Neural cell (in vitro differentiated cells): ENCODE data around the gene SS18. TPM values are rescaled to one million over a fixed set of nuclear protein-coding genes. Genes with fewer than 3 reads are reported as not detected.

ENCODE experiments used
- H2AFZ ChIP-seq: fragments of 200-600, 300-800 bp; sonication (generic), shearing (Covaris generic); 2 replicates; pipeline ENCODE4 v1.6.0; 2014; ENCODE audit warnings: low read depth, mild to moderate bottlenecking, antibody characterized with exemption, low read length, moderate library complexity
- H3F3A ChIP-seq: fragments of 200-600 bp; shearing (Covaris generic); 2 replicates; pipeline ENCODE4 v1.6.1; 2016; ENCODE audit warnings: mild to moderate bottlenecking, moderate library complexity, mixed read lengths, antibody characterized with exemption, low read length; ENCODE audit not compliant: insufficient read depth, poor library complexity, severe bottlenecking
- H3K27ac ChIP-seq: fragments of 200-600, 300-800 bp; sonication (generic), shearing (Covaris generic); 2 replicates; pipeline ENCODE4 v1.5.1; 2014; ENCODE audit warnings: mild to moderate bottlenecking, low read length, moderate library complexity
- H3K27me3 ChIP-seq: fragments of 300-800, 200-600 bp; sonication (generic), shearing (Covaris generic); 2 replicates; pipeline ENCODE4 v1.6.0; 2014; ENCODE audit warnings: mild to moderate bottlenecking, low read depth, low read length, moderate library complexity; ENCODE audit not compliant: insufficient read depth
- H3K36me3 ChIP-seq: fragments of 300-800, 200-600 bp; sonication (generic), shearing (Covaris generic); 2 replicates; pipeline ENCODE4 v1.5.1; 2014; ENCODE audit warnings: mild to moderate bottlenecking, antibody characterized with exemption, low read length, moderate library complexity; ENCODE audit not compliant: insufficient read depth
- H3K4me2 ChIP-seq: fragments of 300-800, 200-600 bp; sonication (generic), shearing (Covaris generic); 2 replicates; pipeline ENCODE4 v1.6.0; 2014; ENCODE audit warnings: mild to moderate bottlenecking, low read length
- H3K4me3 ChIP-seq: fragments of 300-800, 200-600 bp; sonication (generic), shearing (Covaris generic); 2 replicates; pipeline ENCODE4 v1.5.1; 2014; ENCODE audit warnings: mild to moderate bottlenecking, low read length, moderate library complexity
- H3K79me2 ChIP-seq: fragments of 200-600 bp; shearing (Covaris generic); replicated peaks from 2 replicates; pipeline ENCODE4 v1.6.0; 2014; ENCODE audit warnings: mild to moderate bottlenecking, low read length, moderate library complexity; ENCODE audit not compliant: insufficient read depth
- H3K9ac ChIP-seq: fragments of 300-800, 200-600 bp; sonication (generic), shearing (Covaris generic); 2 replicates; pipeline ENCODE4 v1.6.1; 2016; ENCODE audit warnings: mild to moderate bottlenecking, low read length, mixed read lengths
- H3K9me2 ChIP-seq: fragments of 200-600 bp; shearing (Covaris generic); 2 replicates; pipeline ENCODE4 v1.6.1; 2016; ENCODE audit warnings: mild to moderate bottlenecking, low read length, mixed read lengths; ENCODE audit not compliant: insufficient read depth
- H3K9me3 ChIP-seq: fragments of 200-600, 300-800 bp; sonication (generic), shearing (Covaris generic); 2 replicates; pipeline ENCODE4 v1.6.1; 2016; ENCODE audit warnings: mild to moderate bottlenecking, mixed run types, low read length, moderate library complexity, mixed read lengths
- H4K20me1 ChIP-seq: fragments of 200-600 bp; shearing (Covaris generic); 2 replicates; pipeline ENCODE4 v1.6.1; 2016; ENCODE audit warnings: mild to moderate bottlenecking, mixed run types; ENCODE audit not compliant: insufficient read depth
- EP300 ChIP-seq: fragments of 450-650 bp; conservative IDR thresholded peaks from 2 replicates; pipeline ENCODE4 v1.6.1; 2014; ENCODE audit warnings: antibody characterized with exemption, mild to moderate bottlenecking, moderate library complexity; ENCODE audit not compliant: poor library complexity, severe bottlenecking
- EZH2 ChIP-seq: fragments of 200-600, 300-800 bp; shearing (Covaris generic), sonication (generic); IDR thresholded peaks from 2 replicates; pipeline ENCODE4 v1.6.1; 2014; ENCODE audit warnings: antibody characterized with exemption, low read length, borderline replicate concordance, mild to moderate bottlenecking; ENCODE audit not compliant: insufficient read depth, poor library complexity, severe bottlenecking
- MXI1 ChIP-seq: fragments of 450-650 bp; conservative IDR thresholded peaks from 2 replicates; pipeline ENCODE4 v1.6.1; 2014; ENCODE audit warnings: antibody characterized with exemption, mild to moderate bottlenecking; ENCODE audit not compliant: poor library complexity, severe bottlenecking
- POLR2AphosphoS5 ChIP-seq: IDR thresholded peaks from 2 replicates; pipeline ENCODE4 v1.6.1; 2012
- RAD21 ChIP-seq: fragments of 450-650 bp; conservative IDR thresholded peaks from 2 replicates; pipeline ENCODE4 v1.6.1; 2014; ENCODE audit warnings: antibody characterized with exemption, mild to moderate bottlenecking, moderate library complexity
- SMC3 ChIP-seq: fragments of 450-650 bp; conservative IDR thresholded peaks from 2 replicates; pipeline ENCODE4 v1.6.1; 2014; ENCODE audit warnings: antibody characterized with exemption, mild to moderate bottlenecking, moderate library complexity; ENCODE audit not compliant: poor library complexity
- TAF1 ChIP-seq: IDR thresholded peaks from 2 replicates; pipeline ENCODE4 v1.6.1; 2012; ENCODE audit warnings: low read depth
- polyA plus RNA-seq: library from polyadenylated mRNA; depleted of rRNA; stranded (reverse); fragments of >200 nt; gene quantifications from 2 replicates; pipeline ENCODE4 v1.2.3, GENCODE V29; 2014
- TF ChIP-seq, protein P1 (sequence below): IDR thresholded peaks from 2 replicates; pipeline ENCODE4 v1.6.1; 2012; ENCODE audit warnings: borderline replicate concordance
- TF ChIP-seq, protein P2 (sequence below): fragments of 450-650 bp; IDR thresholded peaks from 2 replicates; pipeline ENCODE4 v1.5.1; 2014; ENCODE audit warnings: antibody characterized with exemption, mild to moderate bottlenecking, moderate library complexity; ENCODE audit not compliant: poor library complexity, severe bottlenecking

SS18 gene
- polyA plus RNA-seq, 1 donor from 2014 or later, result 62.0 TPM

DNA sequence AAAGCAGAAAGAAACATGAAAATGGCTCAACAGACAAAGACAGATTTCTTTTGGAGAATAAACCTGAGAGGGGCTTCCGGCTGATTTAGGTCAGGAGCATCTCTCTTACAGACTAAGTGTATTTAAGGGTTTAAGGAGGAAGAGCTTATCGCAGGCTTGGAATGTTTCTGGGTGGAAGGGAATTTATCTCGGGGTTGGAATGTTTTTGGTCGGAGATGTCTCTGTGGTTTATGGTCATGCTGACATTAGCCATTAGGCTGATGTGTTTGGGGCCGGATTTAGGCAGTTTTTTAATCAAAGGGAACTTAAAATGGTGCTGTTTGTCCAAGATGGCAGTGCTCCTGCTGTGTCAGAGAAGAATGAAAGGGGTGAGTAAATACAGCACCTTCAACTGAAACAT, 28.8 kb upstream of the SS18 start:
- H3K27ac ChIP-seq, result no peak overlapping the region
- no peak overlapping the region for H3K4me3 ChIP-seq
- no peaks in the 10 kb centered on the region for H3K79me2 ChIP-seq
- H3K27me3 ChIP-seq, result no peaks in the 10 kb centered on the region
- H4K20me1 ChIP-seq, result no peaks in the 10 kb centered on the region
- no peak overlapping the region for H3K4me2 ChIP-seq
- no peaks in the 10 kb centered on the region for H3K9me2 ChIP-seq
- H3K9ac ChIP-seq, result no peak overlapping the region
- H2AFZ ChIP-seq, result no peak overlapping the region
- no peaks in the 10 kb centered on the region for H3F3A ChIP-seq
- no peaks in the 10 kb centered on the region for H3K36me3 ChIP-seq
- no peaks in the 10 kb centered on the region for H3K9me3 ChIP-seq
- TF ChIP-seq MXI1, result no peak
- no peak for TF ChIP-seq EP300
- TF ChIP-seq TAF1, result no peak
- TF ChIP-seq, protein P1, sequence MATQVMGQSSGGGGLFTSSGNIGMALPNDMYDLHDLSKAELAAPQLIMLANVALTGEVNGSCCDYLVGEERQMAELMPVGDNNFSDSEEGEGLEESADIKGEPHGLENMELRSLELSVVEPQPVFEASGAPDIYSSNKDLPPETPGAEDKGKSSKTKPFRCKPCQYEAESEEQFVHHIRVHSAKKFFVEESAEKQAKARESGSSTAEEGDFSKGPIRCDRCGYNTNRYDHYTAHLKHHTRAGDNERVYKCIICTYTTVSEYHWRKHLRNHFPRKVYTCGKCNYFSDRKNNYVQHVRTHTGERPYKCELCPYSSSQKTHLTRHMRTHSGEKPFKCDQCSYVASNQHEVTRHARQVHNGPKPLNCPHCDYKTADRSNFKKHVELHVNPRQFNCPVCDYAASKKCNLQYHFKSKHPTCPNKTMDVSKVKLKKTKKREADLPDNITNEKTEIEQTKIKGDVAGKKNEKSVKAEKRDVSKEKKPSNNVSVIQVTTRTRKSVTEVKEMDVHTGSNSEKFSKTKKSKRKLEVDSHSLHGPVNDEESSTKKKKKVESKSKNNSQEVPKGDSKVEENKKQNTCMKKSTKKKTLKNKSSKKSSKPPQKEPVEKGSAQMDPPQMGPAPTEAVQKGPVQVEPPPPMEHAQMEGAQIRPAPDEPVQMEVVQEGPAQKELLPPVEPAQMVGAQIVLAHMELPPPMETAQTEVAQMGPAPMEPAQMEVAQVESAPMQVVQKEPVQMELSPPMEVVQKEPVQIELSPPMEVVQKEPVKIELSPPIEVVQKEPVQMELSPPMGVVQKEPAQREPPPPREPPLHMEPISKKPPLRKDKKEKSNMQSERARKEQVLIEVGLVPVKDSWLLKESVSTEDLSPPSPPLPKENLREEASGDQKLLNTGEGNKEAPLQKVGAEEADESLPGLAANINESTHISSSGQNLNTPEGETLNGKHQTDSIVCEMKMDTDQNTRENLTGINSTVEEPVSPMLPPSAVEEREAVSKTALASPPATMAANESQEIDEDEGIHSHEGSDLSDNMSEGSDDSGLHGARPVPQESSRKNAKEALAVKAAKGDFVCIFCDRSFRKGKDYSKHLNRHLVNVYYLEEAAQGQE, result no peak

DNA sequence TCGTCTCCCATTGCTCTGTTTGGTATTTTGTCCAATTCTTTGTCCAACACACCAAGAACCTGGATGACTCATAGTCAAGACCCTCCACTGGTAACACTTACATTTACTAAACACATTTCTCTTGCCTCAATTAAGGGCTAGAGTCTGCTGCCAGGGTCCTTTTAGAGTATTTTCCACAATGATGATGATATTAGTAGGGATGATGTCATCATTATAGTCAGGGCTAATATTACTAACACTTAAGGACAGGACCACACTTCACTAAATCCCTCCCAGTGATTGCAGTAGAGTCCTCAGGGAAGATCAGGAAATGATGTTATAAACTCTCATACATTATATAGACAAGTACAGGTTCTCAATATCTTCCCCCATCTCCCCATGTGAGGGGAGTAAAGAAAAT, 13.6 kb upstream of the SS18 start:
- Histone ChIP-seq H3F3A (no peaks in the 10 kb centered on the region), H2AFZ (no peak overlapping the region), H3K9ac (no peak overlapping the region), H3K9me3 (no peaks in the 10 kb centered on the region), H4K20me1 (no peaks in the 10 kb centered on the region), H3K4me2 (no peak overlapping the region), H3K27ac (no peak overlapping the region), H3K9me2 (no peaks in the 10 kb centered on the region), H3K4me3 (no peak overlapping the region), H3K36me3 (no peaks in the 10 kb centered on the region), H3K79me2 (no peaks in the 10 kb centered on the region), H3K27me3 (no peaks in the 10 kb centered on the region)
- TF ChIP-seq TAF1, result no peak
- TF ChIP-seq, protein P2, sequence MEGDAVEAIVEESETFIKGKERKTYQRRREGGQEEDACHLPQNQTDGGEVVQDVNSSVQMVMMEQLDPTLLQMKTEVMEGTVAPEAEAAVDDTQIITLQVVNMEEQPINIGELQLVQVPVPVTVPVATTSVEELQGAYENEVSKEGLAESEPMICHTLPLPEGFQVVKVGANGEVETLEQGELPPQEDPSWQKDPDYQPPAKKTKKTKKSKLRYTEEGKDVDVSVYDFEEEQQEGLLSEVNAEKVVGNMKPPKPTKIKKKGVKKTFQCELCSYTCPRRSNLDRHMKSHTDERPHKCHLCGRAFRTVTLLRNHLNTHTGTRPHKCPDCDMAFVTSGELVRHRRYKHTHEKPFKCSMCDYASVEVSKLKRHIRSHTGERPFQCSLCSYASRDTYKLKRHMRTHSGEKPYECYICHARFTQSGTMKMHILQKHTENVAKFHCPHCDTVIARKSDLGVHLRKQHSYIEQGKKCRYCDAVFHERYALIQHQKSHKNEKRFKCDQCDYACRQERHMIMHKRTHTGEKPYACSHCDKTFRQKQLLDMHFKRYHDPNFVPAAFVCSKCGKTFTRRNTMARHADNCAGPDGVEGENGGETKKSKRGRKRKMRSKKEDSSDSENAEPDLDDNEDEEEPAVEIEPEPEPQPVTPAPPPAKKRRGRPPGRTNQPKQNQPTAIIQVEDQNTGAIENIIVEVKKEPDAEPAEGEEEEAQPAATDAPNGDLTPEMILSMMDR, result no peak
- TF ChIP-seq RAD21, result no peak
- TF ChIP-seq EP300, result no peak
- no peak for TF ChIP-seq EZH2
- TF ChIP-seq, protein P1, result no peak
- TF ChIP-seq MXI1, result no peak
- no peak for TF ChIP-seq SMC3
- no peak for TF ChIP-seq POLR2AphosphoS5
